22Rv1 (cell line): ENCODE measurements around the gene CLK2.

ENCODE experiments used
- ZFX ChIP-seq: fragments of 450-650 bp; IDR thresholded peaks from 2 replicates; pipeline ENCODE4 v1.6.1; 2017; ENCODE audit warnings: antibody characterized with exemption, borderline replicate concordance
- TF ChIP-seq, protein P1 (sequence below): fragments of 450-650 bp; IDR thresholded peaks from 2 replicates; pipeline ENCODE4 v1.5.1; 2017; ENCODE audit warnings: mild to moderate bottlenecking

DNA sequence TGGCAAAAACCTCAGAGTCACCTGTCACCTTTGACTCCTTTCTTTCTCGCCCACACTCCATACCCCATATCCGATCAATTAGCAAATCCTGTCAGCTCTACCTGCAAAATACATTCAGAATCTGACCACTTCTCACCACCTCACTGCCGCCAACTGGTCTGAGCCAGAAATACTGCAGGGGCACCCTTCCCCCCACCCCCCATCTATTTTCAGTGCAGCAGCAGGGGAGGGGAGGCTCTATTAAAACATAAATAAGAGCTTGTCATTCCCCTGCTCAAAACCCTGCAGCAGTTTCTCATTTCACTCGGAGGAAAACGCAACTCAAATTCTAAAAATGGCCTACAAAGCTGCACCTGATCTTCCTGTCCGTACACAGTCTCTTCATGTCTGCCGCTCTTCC, 24.1 kb upstream of the CLK2 start:
- TF ChIP-seq, protein P1, sequence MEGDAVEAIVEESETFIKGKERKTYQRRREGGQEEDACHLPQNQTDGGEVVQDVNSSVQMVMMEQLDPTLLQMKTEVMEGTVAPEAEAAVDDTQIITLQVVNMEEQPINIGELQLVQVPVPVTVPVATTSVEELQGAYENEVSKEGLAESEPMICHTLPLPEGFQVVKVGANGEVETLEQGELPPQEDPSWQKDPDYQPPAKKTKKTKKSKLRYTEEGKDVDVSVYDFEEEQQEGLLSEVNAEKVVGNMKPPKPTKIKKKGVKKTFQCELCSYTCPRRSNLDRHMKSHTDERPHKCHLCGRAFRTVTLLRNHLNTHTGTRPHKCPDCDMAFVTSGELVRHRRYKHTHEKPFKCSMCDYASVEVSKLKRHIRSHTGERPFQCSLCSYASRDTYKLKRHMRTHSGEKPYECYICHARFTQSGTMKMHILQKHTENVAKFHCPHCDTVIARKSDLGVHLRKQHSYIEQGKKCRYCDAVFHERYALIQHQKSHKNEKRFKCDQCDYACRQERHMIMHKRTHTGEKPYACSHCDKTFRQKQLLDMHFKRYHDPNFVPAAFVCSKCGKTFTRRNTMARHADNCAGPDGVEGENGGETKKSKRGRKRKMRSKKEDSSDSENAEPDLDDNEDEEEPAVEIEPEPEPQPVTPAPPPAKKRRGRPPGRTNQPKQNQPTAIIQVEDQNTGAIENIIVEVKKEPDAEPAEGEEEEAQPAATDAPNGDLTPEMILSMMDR, result no peak
- no peak for TF ChIP-seq ZFX
